ENCODE data around the gene RCC1. TPM values are rescaled to one million over a fixed set of nuclear protein-coding genes. Genes with fewer than 3 reads are reported as not detected.

RCC1 gene
- total RNA-seq = 70.4 and 72.7 TPM in 2 replicates

GRCh38 chr1:28505406-28506187, at the start of gene RCC1:
Gene RCC1, plus strand, starts transcription at chr1:28506043. Its CDS starts 23,824 bp downstream, at chr1:28529867.

GRCh38 chr1:28552758-28553663, 47.2 kb downstream of the RCC1 start, which contains the start of gene TRNAU1AP:
Gene TRNAU1AP, plus strand, starts transcription at chr1:28553085. Its CDS starts 26 bp downstream, at chr1:28553111.

Other genes with a start within 250 kb of the RCC1 start
- gene SESN2, start 246.5 kb upstream of the RCC1 start, total RNA-seq = 9.8 and 10.9 TPM in 2 replicates
- gene MED18, start 177.0 kb upstream of the RCC1 start, total RNA-seq = 18.8 and 19.2 TPM in 2 replicates
- gene PHACTR4, start 136.3 kb upstream of the RCC1 start, total RNA-seq = 7.1 and 14.7 TPM in 2 replicates
- 18.5 and 19.7 TPM in 2 replicates for gene TRNAU1AP, start 47.0 kb downstream of the RCC1 start, total RNA-seq
- gene RAB42, start 86.2 kb downstream of the RCC1 start, total RNA-seq = 0.81 and 1.2 TPM in 2 replicates
- 30.9 and 33.4 TPM in 2 replicates for gene TAF12, start 137.0 kb downstream of the RCC1 start, total RNA-seq
- gene RNU11, start 142.6 kb downstream of the RCC1 start, total RNA-seq = not detected in 2 replicates
- 7.4 and 8.2 TPM in 2 replicates for gene GMEB1, start 162.7 kb downstream of the RCC1 start, total RNA-seq
- gene YTHDF2, start 230.9 kb downstream of the RCC1 start, total RNA-seq = 63.3 and 75.1 TPM in 2 replicates